ENCODE measurements around the gene PCGF5. TPM values are rescaled to one million over a fixed set of nuclear protein-coding genes. Genes with fewer than 3 reads are reported as not detected.

Gene PCGF5
- total and polyA plus RNA-seq, 9 of the 15 experiments (the other 6 are each of a cell fraction or from before 2014, with no cell fraction given), result 10.9 to 40.0 (median 20.3) TPM

- peak; percentile 97 for TF ChIP-seq CCNT2 (IDR thresholded peaks at IDR 0.05; ENCODE audit: borderline replicate concordance, extremely low read depth, insufficient read length, low read depth, low read length)
- TF ChIP-seq UBTF (IDR thresholded peaks at IDR 0.05; ENCODE audit: borderline replicate concordance in 1 of 2, low read depth in 2 of 2, low read length in 2 of 2), result peak; percentile 70 to 88; a peak in 2 of 4 replicates
- TF ChIP-seq NFE2 (IDR thresholded peaks at IDR 0.05; ENCODE audit: low read depth), result peak; percentile 97
- peak; percentile 38 for TF ChIP-seq POLR2B (IDR thresholded peaks at IDR 0.05; ENCODE audit: low read depth, partially characterized antibody)
- TF ChIP-seq DEAF1 (CRISPR knock-in tag; IDR thresholded peaks at IDR 0.05), result peak; percentile 22; the same call in 1 of the 2 replicates
- peak; percentile 37; the same call in 1 of the 2 replicates for TF ChIP-seq MEF2A (IDR thresholded peaks at IDR 0.05; ENCODE audit: control insufficient read depth, low read depth, low read length)
- TF ChIP-seq RBFOX2 (IDR thresholded peaks at IDR 0.05; ENCODE audit: low read depth, low read length), result peak; percentile 81
- TF ChIP-seq SMARCA4 (IDR thresholded peaks at IDR 0.05), result peak; percentile 81
- peak; percentile 98 for TF ChIP-seq ZEB2 (IDR thresholded peaks at IDR 0.05)
- TF ChIP-seq ZNF507 (tag; conservative IDR thresholded peaks at IDR 0.05), result no peak
- no peak for TF ChIP-seq POLR3A (IDR thresholded peaks at IDR 0.05; ENCODE audit: borderline replicate concordance, extremely low read depth, insufficient read depth, insufficient read length)
- TF ChIP-seq MAFK (IDR thresholded peaks at IDR 0.05; ENCODE audit: low read length), result peak; percentile 83
- peak; percentile 89 for TF ChIP-seq FOXM1 (IDR thresholded peaks at IDR 0.05; ENCODE audit: low read depth)
- TF ChIP-seq FOXM1 (CRISPR knock-in tag; IDR thresholded peaks at IDR 0.05; ENCODE audit: low read depth), result no peak
- peak; percentile 98 for TF ChIP-seq MAFG (tag; conservative IDR thresholded peaks at IDR 0.05)
- TF ChIP-seq EP300 (IDR thresholded peaks at IDR 0.05; ENCODE audit: low read length), result peak; percentile 92
- no peak for TF ChIP-seq ZNF217 (CRISPR knock-in tag; IDR thresholded peaks at IDR 0.05)
- TF ChIP-seq CBFA2T2 (conservative IDR thresholded peaks at IDR 0.05), result peak; percentile 87
- TF ChIP-seq TFAM (CRISPR knock-in tag; conservative IDR thresholded peaks at IDR 0.05), result no peak
- TF ChIP-seq CREB1 (IDR thresholded peaks at IDR 0.05), result no peak; the same call in 1 of the 2 replicates
- TF ChIP-seq CREB1 (CRISPR knock-in tag; IDR thresholded peaks at IDR 0.05), result peak; percentile 63; the same call in 1 of the 2 replicates
- TF ChIP-seq DIDO1 (tag; IDR thresholded peaks at IDR 0.05; ENCODE audit: low read depth), result no peak
- TF ChIP-seq SUPT5H (IDR thresholded peaks at IDR 0.05), result 0 out of 2 replicates have a peak, but pooled peaks have one; percentile 26
- TF ChIP-seq ZNF639 (CRISPR knock-in tag; conservative IDR thresholded peaks at IDR 0.05 in 1 of 2, IDR thresholded peaks at IDR 0.05 in 1 of 2), result peak in 1 of 2 experiments; percentile 75; a peak in 2 of 4 replicates
These were observed at the start of gene PCGF5 (continued) for GRCh38 chr10:91220194-91220953.
